SK-N-SH (cell line): ENCODE measurements around the gene CDKN3. TPM values are rescaled to one million over a fixed set of nuclear protein-coding genes. Genes with fewer than 3 reads are reported as not detected.

Source experiments
- CTCF ChIA-PET: fragments of 300-600, 350-600 bp; formaldehyde crosslinking; extraction: SDS; loops from one replicate; lab custom pipeline; 2021; lab: Yijun Ruan, JAX
- POLR2A ChIA-PET: fragments of 350-600 bp; sonication (Branson Sonifier 250); formaldehyde crosslinking; extraction: SDS; loops from one replicate; lab custom pipeline; 2020; ENCODE audit warnings: antibody characterized with exemption, inconsistent platforms; lab: Yijun Ruan, JAX
- DNase-seq: peaks from one replicate; pipeline ENCODE4 v3.0.0; 2012
- H2AFZ ChIP-seq: fragments of 200-600 bp; sonication (generic); 2 replicates; pipeline ENCODE4 v1.8.1; 2016; ENCODE audit warnings: antibody characterized with exemption, mild to moderate bottlenecking, low read depth
- H3F3A ChIP-seq: fragments of 200-600 bp; sonication (generic); replicated peaks from 2 replicates; pipeline ENCODE3; 2016; ENCODE audit warnings: antibody characterized with exemption, mild to moderate bottlenecking; ENCODE audit not compliant: insufficient read depth
- H3K27ac ChIP-seq, 2 experiments: fragments of 200-500 bp in 1 of 2; fragments of 200-600 bp in 1 of 2; sonication (Bioruptor generic) in 1 of 2; sonication (generic), shearing (Covaris generic) in 1 of 2; 2 replicates each; pipeline versions ENCODE4 v1.5.1 to v1.6.1; 2014 to 2016; ENCODE audit warnings: low read depth in 2 of 2, inconsistent platforms in 1 of 2, low read length in 1 of 2, mild to moderate bottlenecking in 1 of 2, mixed read lengths in 1 of 2
- H3K27me3 ChIP-seq: fragments of 200-600 bp; sonication (generic), shearing (Covaris generic); 2 replicates; pipeline ENCODE4 v1.6.1; 2016; ENCODE audit warnings: mixed run types; ENCODE audit not compliant: insufficient read depth
- H3K36me3 ChIP-seq, 2 experiments: fragments of 200-500 bp in 1 of 2; fragments of 200-600 bp in 1 of 2; sonication (Bioruptor generic) in 1 of 2; sonication (generic) in 1 of 2; replicated peaks in 1 of 2; 2 replicates each; pipeline versions ENCODE3 to v1.5.1; 2014 to 2016; ENCODE audit warnings: low read length in 1 of 2, mild to moderate bottlenecking in 1 of 2; ENCODE audit not compliant: insufficient read depth in 2 of 2, control insufficient read depth in 1 of 2
- H3K4me1 ChIP-seq, 2 experiments: fragments of 200-500 bp in 1 of 2; fragments of 200-600 bp in 1 of 2; sonication (Bioruptor generic) in 1 of 2; sonication (generic), shearing (Covaris generic) in 1 of 2; 2 replicates each; pipeline versions ENCODE4 v1.5.1 to v1.6.1; 2014 to 2016; ENCODE audit warnings: low read depth in 1 of 2, low read length in 1 of 2, mixed run types in 1 of 2; ENCODE audit not compliant: insufficient read depth in 2 of 2, control insufficient read depth in 1 of 2
- H3K4me2 ChIP-seq: fragments of 200-600 bp; sonication (generic), shearing (Covaris generic); 2 replicates; pipeline ENCODE4 v1.6.1; 2017; ENCODE audit warnings: mixed run types
- H3K4me3 ChIP-seq, 2 experiments: fragments of 200-500 bp in 1 of 2; fragments of 200-600 bp in 1 of 2; sonication (Bioruptor generic) in 1 of 2; sonication (generic), shearing (Covaris generic) in 1 of 2; 2 replicates each; pipeline versions ENCODE4 v1.5.1 to v1.8.1; 2014 to 2016; ENCODE audit warnings: low read depth in 2 of 2, inconsistent platforms in 1 of 2, low read length in 1 of 2, mild to moderate bottlenecking in 1 of 2, mixed read lengths in 1 of 2, moderate library complexity in 1 of 2
- H3K79me2 ChIP-seq: fragments of 200-600 bp; sonication (generic); 2 replicates; pipeline ENCODE4 v1.8.1; 2017; ENCODE audit warnings: mild to moderate bottlenecking; ENCODE audit not compliant: insufficient read depth
- H3K9ac ChIP-seq: fragments of 200-600 bp; sonication (generic); 2 replicates; pipeline ENCODE4 v1.6.1; 2017; ENCODE audit warnings: mixed run types
- H3K9me2 ChIP-seq: fragments of 200-600 bp; sonication (generic); 2 replicates; pipeline ENCODE4 v1.6.1; 2017; ENCODE audit warnings: mixed run types
- H3K9me3 ChIP-seq: fragments of 200-600 bp; sonication (generic); 2 replicates; pipeline ENCODE4 v1.6.1; 2017; ENCODE audit warnings: mixed run types, mild to moderate bottlenecking, moderate library complexity
- H4K20me1 ChIP-seq: fragments of 200-600 bp; sonication (generic); 2 replicates; pipeline ENCODE4 v1.6.1; 2017; ENCODE audit warnings: mild to moderate bottlenecking, mixed run types; ENCODE audit not compliant: insufficient read depth
- CHD2 ChIP-seq: fragments of 150-350 bp; IDR thresholded peaks from 2 replicates; pipeline ENCODE4 v1.6.1; 2018; ENCODE audit warnings: low read length; ENCODE audit not compliant: partially characterized antibody
- EP300 ChIP-seq, 2 experiments: IDR thresholded peaks; 2 replicates each; pipeline versions ENCODE4 v1.4.0 to v1.6.1; 2012; ENCODE audit warnings: borderline replicate concordance in 1 of 2, low read depth in 1 of 2, low read length in 1 of 2
- GATA2 ChIP-seq: sonication (generic); formaldehyde crosslinking; IDR thresholded peaks from 2 replicates; pipeline ENCODE4 v1.5.0; 2020; ENCODE audit warnings: mild to moderate bottlenecking, missing genetic modification reagents
- JUND ChIP-seq: IDR thresholded peaks from 2 replicates; pipeline ENCODE4 v1.4.0; 2012
- MEF2A ChIP-seq: IDR thresholded peaks from 2 replicates; pipeline ENCODE4 v1.4.0; 2012; ENCODE audit warnings: low read depth, borderline replicate concordance
- NFIC ChIP-seq: IDR thresholded peaks from 2 replicates; pipeline ENCODE4 v1.4.0; 2012; ENCODE audit warnings: borderline replicate concordance
- NRF1 ChIP-seq: IDR thresholded peaks from 2 replicates; pipeline ENCODE4 v1.6.1; 2012; ENCODE audit warnings: low read depth, mild to moderate bottlenecking, low read length
- RAD21 ChIP-seq: IDR thresholded peaks from 2 replicates; pipeline ENCODE4 v1.6.1; 2012; ENCODE audit warnings: mild to moderate bottlenecking, low read length
- TAF1 ChIP-seq: IDR thresholded peaks from 2 replicates; pipeline ENCODE4 v1.6.1; 2012; ENCODE audit warnings: low read depth, mild to moderate bottlenecking, low read length, moderate library complexity, borderline replicate concordance
- TEAD4 ChIP-seq: IDR thresholded peaks from 2 replicates; pipeline ENCODE4 v1.4.0; 2012; ENCODE audit warnings: mild to moderate bottlenecking, borderline replicate concordance; ENCODE audit not compliant: insufficient read depth
- WGBS: methylation state at CpG from one replicate; pipeline ENCODE4 v1.1.6; 2017; ENCODE audit warnings: low lambda C conversion rate; 5-methylcytosine and 5-hydroxymethylcytosine counted together
- polyA plus RNA-seq, 3 experiments: library from polyadenylated mRNA; depleted of rRNA; stranded (reverse); fragments of >200 nt; gene quantifications; 2 replicates each; pipeline ENCODE4 v1.2.3, GENCODE V29; 2012
- TF ChIP-seq, protein P1 (sequence below): IDR thresholded peaks from 2 replicates; pipeline ENCODE4; 2012
- TF ChIP-seq, protein P2 (sequence below): IDR thresholded peaks from 2 replicates; pipeline ENCODE4 v1.4.0; 2012; ENCODE audit warnings: low read depth, borderline replicate concordance
- TF ChIP-seq, protein P3 (sequence below): IDR thresholded peaks from 2 replicates; pipeline ENCODE4 v1.4.0; 2012; ENCODE audit warnings: low read depth
- TF ChIP-seq, protein P4 (sequence below): IDR thresholded peaks from 2 replicates; pipeline ENCODE4 v1.6.1; 2012; ENCODE audit warnings: mild to moderate bottlenecking, low read depth, low read length, moderate library complexity

The CDKN3 gene
- polyA plus RNA-seq, 1 of the 3 experiments (the other 2 are of a cell fraction), result 26.7 TPM

DNA sequence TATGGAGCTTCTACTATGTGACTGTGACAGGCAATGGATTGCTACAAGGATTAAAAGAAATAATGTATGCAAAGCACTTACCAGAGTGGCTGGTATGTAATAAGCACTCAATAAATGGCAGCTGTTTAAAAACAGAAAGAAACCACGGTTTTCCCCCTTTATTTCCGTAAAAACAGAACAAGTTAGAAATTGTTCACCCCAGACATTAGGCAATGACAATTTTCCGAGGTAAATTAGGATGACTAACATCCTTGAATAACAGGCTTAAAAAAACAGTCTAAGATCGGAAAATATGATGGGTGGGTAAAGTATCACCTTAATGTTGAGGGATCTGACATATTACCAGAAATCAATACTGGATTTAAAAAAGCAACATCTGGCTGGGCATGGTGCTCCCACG is 65.2 kb downstream of the CDKN3 start (continued):
- TF ChIP-seq, protein P1, sequence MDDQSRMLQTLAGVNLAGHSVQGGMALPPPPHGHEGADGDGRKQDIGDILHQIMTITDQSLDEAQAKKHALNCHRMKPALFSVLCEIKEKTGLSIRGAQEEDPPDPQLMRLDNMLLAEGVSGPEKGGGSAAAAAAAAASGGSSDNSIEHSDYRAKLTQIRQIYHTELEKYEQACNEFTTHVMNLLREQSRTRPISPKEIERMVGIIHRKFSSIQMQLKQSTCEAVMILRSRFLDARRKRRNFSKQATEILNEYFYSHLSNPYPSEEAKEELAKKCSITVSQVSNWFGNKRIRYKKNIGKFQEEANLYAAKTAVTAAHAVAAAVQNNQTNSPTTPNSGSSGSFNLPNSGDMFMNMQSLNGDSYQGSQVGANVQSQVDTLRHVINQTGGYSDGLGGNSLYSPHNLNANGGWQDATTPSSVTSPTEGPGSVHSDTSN, result no peak
- TF ChIP-seq CHD2, result no peak
- TF ChIP-seq NFIC, result no peak
- TF ChIP-seq TAF1, result no peak
- TF ChIP-seq, protein P2, sequence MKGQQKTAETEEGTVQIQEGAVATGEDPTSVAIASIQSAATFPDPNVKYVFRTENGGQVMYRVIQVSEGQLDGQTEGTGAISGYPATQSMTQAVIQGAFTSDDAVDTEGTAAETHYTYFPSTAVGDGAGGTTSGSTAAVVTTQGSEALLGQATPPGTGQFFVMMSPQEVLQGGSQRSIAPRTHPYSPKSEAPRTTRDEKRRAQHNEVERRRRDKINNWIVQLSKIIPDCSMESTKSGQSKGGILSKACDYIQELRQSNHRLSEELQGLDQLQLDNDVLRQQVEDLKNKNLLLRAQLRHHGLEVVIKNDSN, result no peak
- TF ChIP-seq, protein P3, sequence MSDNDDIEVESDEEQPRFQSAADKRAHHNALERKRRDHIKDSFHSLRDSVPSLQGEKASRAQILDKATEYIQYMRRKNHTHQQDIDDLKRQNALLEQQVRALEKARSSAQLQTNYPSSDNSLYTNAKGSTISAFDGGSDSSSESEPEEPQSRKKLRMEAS, result no peak

DNA sequence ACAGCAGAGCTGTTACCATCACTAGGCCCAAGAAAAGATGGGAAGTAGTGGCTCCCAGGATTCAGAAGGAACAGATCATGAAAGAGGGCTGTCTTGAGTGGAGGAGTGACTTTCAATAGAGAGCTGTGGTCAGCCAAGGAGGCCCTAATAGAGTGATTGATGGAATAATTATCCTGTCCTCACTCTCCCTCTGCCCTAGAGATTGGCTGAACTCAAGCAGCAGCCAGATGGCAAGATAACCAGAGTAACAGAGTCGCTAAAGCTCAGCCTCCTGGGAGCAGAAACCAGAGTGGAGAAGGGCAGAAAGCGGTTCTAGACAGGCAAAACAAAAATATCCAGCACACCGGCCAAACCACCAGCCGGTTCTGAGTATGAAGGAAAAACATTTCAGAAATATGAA is 68.8 kb downstream of the CDKN3 start:
- DNase-seq, result no peak
- 68% methylated on average over 4 of the region's 4 CpGs for WGBS
- TF ChIP-seq JUND, result no peak
- TF ChIP-seq, protein P4, sequence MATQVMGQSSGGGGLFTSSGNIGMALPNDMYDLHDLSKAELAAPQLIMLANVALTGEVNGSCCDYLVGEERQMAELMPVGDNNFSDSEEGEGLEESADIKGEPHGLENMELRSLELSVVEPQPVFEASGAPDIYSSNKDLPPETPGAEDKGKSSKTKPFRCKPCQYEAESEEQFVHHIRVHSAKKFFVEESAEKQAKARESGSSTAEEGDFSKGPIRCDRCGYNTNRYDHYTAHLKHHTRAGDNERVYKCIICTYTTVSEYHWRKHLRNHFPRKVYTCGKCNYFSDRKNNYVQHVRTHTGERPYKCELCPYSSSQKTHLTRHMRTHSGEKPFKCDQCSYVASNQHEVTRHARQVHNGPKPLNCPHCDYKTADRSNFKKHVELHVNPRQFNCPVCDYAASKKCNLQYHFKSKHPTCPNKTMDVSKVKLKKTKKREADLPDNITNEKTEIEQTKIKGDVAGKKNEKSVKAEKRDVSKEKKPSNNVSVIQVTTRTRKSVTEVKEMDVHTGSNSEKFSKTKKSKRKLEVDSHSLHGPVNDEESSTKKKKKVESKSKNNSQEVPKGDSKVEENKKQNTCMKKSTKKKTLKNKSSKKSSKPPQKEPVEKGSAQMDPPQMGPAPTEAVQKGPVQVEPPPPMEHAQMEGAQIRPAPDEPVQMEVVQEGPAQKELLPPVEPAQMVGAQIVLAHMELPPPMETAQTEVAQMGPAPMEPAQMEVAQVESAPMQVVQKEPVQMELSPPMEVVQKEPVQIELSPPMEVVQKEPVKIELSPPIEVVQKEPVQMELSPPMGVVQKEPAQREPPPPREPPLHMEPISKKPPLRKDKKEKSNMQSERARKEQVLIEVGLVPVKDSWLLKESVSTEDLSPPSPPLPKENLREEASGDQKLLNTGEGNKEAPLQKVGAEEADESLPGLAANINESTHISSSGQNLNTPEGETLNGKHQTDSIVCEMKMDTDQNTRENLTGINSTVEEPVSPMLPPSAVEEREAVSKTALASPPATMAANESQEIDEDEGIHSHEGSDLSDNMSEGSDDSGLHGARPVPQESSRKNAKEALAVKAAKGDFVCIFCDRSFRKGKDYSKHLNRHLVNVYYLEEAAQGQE, result no peak
- no peak for TF ChIP-seq EP300 (IDR thresholded peaks at IDR 0.05; ENCODE audit: borderline replicate concordance in 1 of 2, low read depth in 1 of 2, low read length in 1 of 2)
- no peak for TF ChIP-seq NFIC
- TF ChIP-seq NRF1, result no peak
- no peak for TF ChIP-seq MEF2A
- TF ChIP-seq TEAD4, result no peak
- TF ChIP-seq RAD21, result no peak
- TF ChIP-seq GATA2, result no peak
- H2AFZ ChIP-seq, result no peak overlapping the region
- no peaks in the 10 kb centered on the region for H3K9me2 ChIP-seq
- H3K4me2 ChIP-seq, result no peak overlapping the region
- H3K9ac ChIP-seq, result no peak overlapping the region
- no peaks in the 10 kb centered on the region for H4K20me1 ChIP-seq
- POLR2A ChIA-PET, result no interaction called here
- H3K79me2 ChIP-seq, result no peaks in the 10 kb centered on the region
- H3K36me3 ChIP-seq, result no peaks in the 10 kb centered on the region
- H3K4me3 ChIP-seq, result no peak overlapping the region
- no peaks in the 10 kb centered on the region for H3K4me1 ChIP-seq
- no peak overlapping the region for H3K27ac ChIP-seq
- no peaks in the 10 kb centered on the region for H3K9me3 ChIP-seq
- CTCF ChIA-PET, result interaction anchor here (0.7 to 1.9 kb wide), 2 partner anchors 22 to 26 kb away, joined by 3 to 7 read pairs; partner anchors contain the start of gene GMFB
- no peaks in the 10 kb centered on the region for H3F3A ChIP-seq
- no peaks in the 10 kb centered on the region for H3K27me3 ChIP-seq
